ENCODE data around the gene MAT2B.

Gene MAT2B

GRCh38 chr5:163505368-163506094 lies at the start of gene MAT2B:
TSS of gene MAT2B (plus strand) at chr5:163505619. CDS start at chr5:163505687, 68 bp downstream.
- peak within 1 kb of the TSS; percentile 98 for H3K4me3 Mint-ChIP-seq
- peaks cover 16% of the 10 kb centered on the region for H3K36me3 Mint-ChIP-seq (ENCODE audit: low read depth)
- H3K4me1 Mint-ChIP-seq (ENCODE audit: low read depth), result peaks cover 52% of the 10 kb centered on the region
- no peaks in the 10 kb centered on the region for H3K27me3 Mint-ChIP-seq (ENCODE audit: low read depth)
- DNase-seq (ENCODE audit: low spot score), result peak; percentile 96
- no peaks in the 10 kb centered on the region for H3K9me3 Mint-ChIP-seq
- peak within 1 kb of the TSS; percentile 98 for H3K27ac Mint-ChIP-seq

- H3K36me3 Mint-ChIP-seq (ENCODE audit: low read depth), result peaks cover 38% of the 10 kb centered on the region
- DNase-seq (ENCODE audit: low spot score), result no peak
- H3K27me3 Mint-ChIP-seq (ENCODE audit: low read depth), result peaks cover 3% of the 10 kb centered on the region
- H3K9me3 Mint-ChIP-seq, result no peaks in the 10 kb centered on the region
- H3K4me3 Mint-ChIP-seq, result peak overlapping the region; percentile 3
- H3K4me1 Mint-ChIP-seq (ENCODE audit: low read depth), result peaks cover 31% of the 10 kb centered on the region
- H3K27ac Mint-ChIP-seq, result peak overlapping the region; percentile 35
These were observed 49.3 kb upstream of the MAT2B start for GRCh38 chr5:163456029-163456589.

- Mint-ChIP-seq H3K4me3 (no peak overlapping the region), H3K27me3 (ENCODE audit: low read depth) (peaks cover 3% of the 10 kb centered on the region), H3K4me1 (ENCODE audit: low read depth) (peaks cover 34% of the 10 kb centered on the region), H3K27ac (no peak overlapping the region), H3K9me3 (no peaks in the 10 kb centered on the region), H3K36me3 (ENCODE audit: low read depth) (peaks cover 35% of the 10 kb centered on the region)
- DNase-seq (ENCODE audit: low spot score), result no peak
These were observed 48.6 kb upstream of the MAT2B start for GRCh38 chr5:163456840-163457239.

- H3K4me1 Mint-ChIP-seq (ENCODE audit: low read depth), result peaks cover 44% of the 10 kb centered on the region
- peaks cover 3% of the 10 kb centered on the region for H3K27me3 Mint-ChIP-seq (ENCODE audit: low read depth)
- H3K27ac Mint-ChIP-seq, result peak overlapping the region; percentile 96
- DNase-seq (ENCODE audit: low spot score), result no peak
- H3K4me3 Mint-ChIP-seq, result peak overlapping the region; percentile 85
- H3K36me3 Mint-ChIP-seq (ENCODE audit: low read depth), result peaks cover 33% of the 10 kb centered on the region
- no peaks in the 10 kb centered on the region for H3K9me3 Mint-ChIP-seq
These were observed 46.5 kb upstream of the MAT2B start for GRCh38 chr5:163458778-163459385.

GRCh38 chr5:163459462-163459818 lies 46.0 kb upstream of the MAT2B start:
- Mint-ChIP-seq H3K27ac (peak overlapping the region; percentile 96), H3K36me3 (ENCODE audit: low read depth) (peaks cover 39% of the 10 kb centered on the region), H3K27me3 (ENCODE audit: low read depth) (peaks cover 3% of the 10 kb centered on the region), H3K9me3 (no peaks in the 10 kb centered on the region), H3K4me3 (peak overlapping the region; percentile 85), H3K4me1 (ENCODE audit: low read depth) (peaks cover 50% of the 10 kb centered on the region)
- no peak for DNase-seq (ENCODE audit: low spot score)

- peaks cover 51% of the 10 kb centered on the region for H3K4me1 Mint-ChIP-seq (ENCODE audit: low read depth)
- H3K36me3 Mint-ChIP-seq (ENCODE audit: low read depth), result peaks cover 39% of the 10 kb centered on the region
- peaks cover 3% of the 10 kb centered on the region for H3K27me3 Mint-ChIP-seq (ENCODE audit: low read depth)
- H3K27ac Mint-ChIP-seq, result peak within 1 kb of the TSS; percentile 96
- peak within 1 kb of the TSS; percentile 85 for H3K4me3 Mint-ChIP-seq
- DNase-seq (ENCODE audit: low spot score), result peak; percentile 93
- H3K9me3 Mint-ChIP-seq, result no peaks in the 10 kb centered on the region
These were observed 45.4 kb upstream of the MAT2B start, which contains the start of gene NUDCD2 for GRCh38 chr5:163459819-163460561. TSS of gene NUDCD2 (minus strand) at chr5:163460102. CDS start at chr5:163460050, 52 bp downstream.

GRCh38 chr5:163460562-163461171 lies 44.8 kb upstream of the MAT2B start, which contains the start of gene HMMR:
TSS of gene HMMR (plus strand) at chr5:163460632. CDS start at chr5:163460693, 61 bp downstream.
- Mint-ChIP-seq H3K27me3 (ENCODE audit: low read depth) (peaks cover 3% of the 10 kb centered on the region), H3K4me1 (ENCODE audit: low read depth) (peaks cover 49% of the 10 kb centered on the region), H3K9me3 (no peaks in the 10 kb centered on the region), H3K4me3 (peak within 1 kb of the TSS; percentile 85), H3K27ac (peak within 1 kb of the TSS; percentile 96), H3K36me3 (ENCODE audit: low read depth) (peaks cover 36% of the 10 kb centered on the region)
- no peak for DNase-seq (ENCODE audit: low spot score)

GRCh38 chr5:163463063-163463435 lies 42.4 kb upstream of the MAT2B start:
- no peak for DNase-seq (ENCODE audit: low spot score)
- peak overlapping the region; percentile 85 for H3K4me3 Mint-ChIP-seq
- H3K36me3 Mint-ChIP-seq (ENCODE audit: low read depth), result peaks cover 33% of the 10 kb centered on the region
- peaks cover 3% of the 10 kb centered on the region for H3K27me3 Mint-ChIP-seq (ENCODE audit: low read depth)
- H3K9me3 Mint-ChIP-seq, result no peaks in the 10 kb centered on the region
- peak overlapping the region; percentile 96 for H3K27ac Mint-ChIP-seq
- H3K4me1 Mint-ChIP-seq (ENCODE audit: low read depth), result peaks cover 42% of the 10 kb centered on the region

GRCh38 chr5:163467682-163468081 lies 37.7 kb upstream of the MAT2B start:
- no peaks in the 10 kb centered on the region for H3K27me3 Mint-ChIP-seq (ENCODE audit: low read depth)
- no peak for DNase-seq (ENCODE audit: low spot score)
- peak overlapping the region; percentile 88 for H3K27ac Mint-ChIP-seq
- no peaks in the 10 kb centered on the region for H3K9me3 Mint-ChIP-seq
- peaks cover 50% of the 10 kb centered on the region for H3K36me3 Mint-ChIP-seq (ENCODE audit: low read depth)
- H3K4me3 Mint-ChIP-seq, result peak overlapping the region; percentile 70
- H3K4me1 Mint-ChIP-seq (ENCODE audit: low read depth), result peaks cover 35% of the 10 kb centered on the region

GRCh38 chr5:163473635-163474243 lies 31.7 kb upstream of the MAT2B start:
- Mint-ChIP-seq H3K27me3 (ENCODE audit: low read depth) (no peaks in the 10 kb centered on the region), H3K9me3 (no peaks in the 10 kb centered on the region), H3K36me3 (ENCODE audit: low read depth) (peaks cover 57% of the 10 kb centered on the region), H3K4me3 (no peak overlapping the region), H3K27ac (no peak overlapping the region), H3K4me1 (ENCODE audit: low read depth) (peaks cover 12% of the 10 kb centered on the region)
- no peak for DNase-seq (ENCODE audit: low spot score)

- DNase-seq (ENCODE audit: low spot score), result no peak
- Mint-ChIP-seq H3K27me3 (ENCODE audit: low read depth) (no peaks in the 10 kb centered on the region), H3K27ac (no peak overlapping the region), H3K36me3 (ENCODE audit: low read depth) (peaks cover 58% of the 10 kb centered on the region), H3K4me3 (no peak overlapping the region), H3K9me3 (no peaks in the 10 kb centered on the region), H3K4me1 (ENCODE audit: low read depth) (peaks cover 14% of the 10 kb centered on the region)
These were observed 30.0 kb upstream of the MAT2B start for GRCh38 chr5:163475411-163475810.

GRCh38 chr5:163478126-163478981 lies 27.1 kb upstream of the MAT2B start:
- Mint-ChIP-seq H3K27me3 (ENCODE audit: low read depth) (no peaks in the 10 kb centered on the region), H3K9me3 (no peaks in the 10 kb centered on the region), H3K4me1 (ENCODE audit: low read depth) (peaks cover 14% of the 10 kb centered on the region), H3K4me3 (no peak overlapping the region), H3K36me3 (ENCODE audit: low read depth) (peaks cover 60% of the 10 kb centered on the region), H3K27ac (peak overlapping the region; percentile 31)
- no peak for DNase-seq (ENCODE audit: low spot score)

Data from T-helper 2 cell treated with Interferon-gamma antibody and Interleukin-4, amounts not matched to agents 5 μg/mL and 100 μg/mL, for 36 hours (primary cell).